GM10266 (cell line): ENCODE data around the gene GLIPR2.

ENCODE experiments used
- DNase-seq: peaks from one replicate; pipeline ENCODE4 v3.0.0; 2012; ENCODE audit errors: extremely low spot score
- TF ChIP-seq, protein P1 (sequence below): IDR thresholded peaks from 2 replicates; pipeline ENCODE4 v1.5.1; 2012; ENCODE audit warnings: mild to moderate bottlenecking, low read depth; ENCODE audit not compliant: control insufficient read depth, insufficient read depth; ENCODE audit errors: missing control alignments

GLIPR2 gene

GRCh38 chr9:36151316-36152210 lies 15.0 kb downstream of the GLIPR2 start:
- TF ChIP-seq, protein P1, sequence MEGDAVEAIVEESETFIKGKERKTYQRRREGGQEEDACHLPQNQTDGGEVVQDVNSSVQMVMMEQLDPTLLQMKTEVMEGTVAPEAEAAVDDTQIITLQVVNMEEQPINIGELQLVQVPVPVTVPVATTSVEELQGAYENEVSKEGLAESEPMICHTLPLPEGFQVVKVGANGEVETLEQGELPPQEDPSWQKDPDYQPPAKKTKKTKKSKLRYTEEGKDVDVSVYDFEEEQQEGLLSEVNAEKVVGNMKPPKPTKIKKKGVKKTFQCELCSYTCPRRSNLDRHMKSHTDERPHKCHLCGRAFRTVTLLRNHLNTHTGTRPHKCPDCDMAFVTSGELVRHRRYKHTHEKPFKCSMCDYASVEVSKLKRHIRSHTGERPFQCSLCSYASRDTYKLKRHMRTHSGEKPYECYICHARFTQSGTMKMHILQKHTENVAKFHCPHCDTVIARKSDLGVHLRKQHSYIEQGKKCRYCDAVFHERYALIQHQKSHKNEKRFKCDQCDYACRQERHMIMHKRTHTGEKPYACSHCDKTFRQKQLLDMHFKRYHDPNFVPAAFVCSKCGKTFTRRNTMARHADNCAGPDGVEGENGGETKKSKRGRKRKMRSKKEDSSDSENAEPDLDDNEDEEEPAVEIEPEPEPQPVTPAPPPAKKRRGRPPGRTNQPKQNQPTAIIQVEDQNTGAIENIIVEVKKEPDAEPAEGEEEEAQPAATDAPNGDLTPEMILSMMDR, result no peak
- DNase-seq, result peak; percentile 69

GRCh38 chr9:36152741-36153438 lies 16.4 kb downstream of the GLIPR2 start:
- DNase-seq, result no peak

DNA sequence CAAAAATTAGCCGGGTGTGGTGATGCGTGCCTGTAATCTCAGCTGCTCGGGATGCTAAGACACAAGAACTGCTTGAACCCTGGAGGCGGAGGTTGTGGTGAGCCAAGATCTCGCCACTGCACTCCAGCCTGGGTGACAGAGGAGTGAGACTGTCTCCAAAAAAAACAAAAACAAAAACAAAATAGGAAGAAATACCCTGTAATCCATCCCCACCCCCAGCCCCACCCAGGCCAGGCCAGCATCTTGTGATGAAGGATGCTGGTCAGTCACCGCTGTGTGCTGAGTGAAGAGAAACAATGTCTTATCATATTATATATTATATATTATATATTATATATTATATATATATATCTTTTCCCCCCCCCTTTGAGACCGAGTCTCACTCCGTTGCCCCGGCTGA lies 17.2 kb downstream of the GLIPR2 start:
- TF ChIP-seq, protein P1, result no peak
- DNase-seq, result no peak

More at GRCh38 chr9:36152741-36153438, 16.4 kb downstream of the GLIPR2 start:
- TF ChIP-seq, protein P1, result no peak

GRCh38 chr9:36154331-36154952 lies 17.9 kb downstream of the GLIPR2 start:
- no peak for DNase-seq

GRCh38 chr9:36156116-36156515 lies 19.6 kb downstream of the GLIPR2 start:
- no peak for DNase-seq
- TF ChIP-seq, protein P1, result no peak

More at GRCh38 chr9:36154331-36154952, 17.9 kb downstream of the GLIPR2 start:
- TF ChIP-seq, protein P1, result no peak

- TF ChIP-seq, protein P1, result no peak
- no peak for DNase-seq
Measured at GRCh38 chr9:36158122-36158521, 21.6 kb downstream of the GLIPR2 start.
